Measurements from ENCODE around the gene C1QTNF9. TPM values are rescaled to one million over a fixed set of nuclear protein-coding genes. Genes with fewer than 3 reads are reported as not detected.

The C1QTNF9 gene
- total RNA-seq, 1 donor from 2014 or later = 3.9 TPM

GRCh38 chr13:24280720-24281119 is 28.7 kb upstream of the C1QTNF9 start:
- DNase-seq (no peak), ATAC-seq (no peak)
- intact Hi-C loops (cut with micrococcal nuclease) = no loop called here

GRCh38 chr13:24281188-24282008 is 28.0 kb upstream of the C1QTNF9 start:
- ATAC-seq = no peak
- DNase-seq = no peak
- intact Hi-C loops (cut with micrococcal nuclease) = no loop called here

- intact Hi-C loops (cut with micrococcal nuclease) = no loop called here
- no peak for DNase-seq
- peak; percentile 27 for ATAC-seq
These were observed 27.1 kb upstream of the C1QTNF9 start for GRCh38 chr13:24282256-24282655.

- intact Hi-C loops (cut with micrococcal nuclease) = no loop called here
- no peak for DNase-seq
- ATAC-seq = no peak
These were observed 24.4 kb upstream of the C1QTNF9 start for GRCh38 chr13:24284889-24285565.

GRCh38 chr13:24286624-24287023 is 22.8 kb upstream of the C1QTNF9 start:
- intact Hi-C loops (cut with micrococcal nuclease) = no loop called here
- ATAC-seq (no peak), DNase-seq (no peak)

GRCh38 chr13:24287748-24288287 is 21.6 kb upstream of the C1QTNF9 start:
- ATAC-seq (no peak), DNase-seq (no peak)
- intact Hi-C loops (cut with micrococcal nuclease) = no loop called here

- intact Hi-C loops (cut with micrococcal nuclease) = no loop called here
- ATAC-seq = no peak
- DNase-seq = no peak
These were observed 20.5 kb upstream of the C1QTNF9 start for GRCh38 chr13:24288870-24289269.

- intact Hi-C loops (cut with micrococcal nuclease) = no loop called here
- DNase-seq = no peak
- no peak for ATAC-seq
These were observed 19.0 kb upstream of the C1QTNF9 start for GRCh38 chr13:24290280-24290932.

GRCh38 chr13:24292481-24292880 is 16.9 kb upstream of the C1QTNF9 start:
- DNase-seq (no peak), ATAC-seq (no peak)
- intact Hi-C loops (cut with micrococcal nuclease) = no loop called here

- intact Hi-C loops (cut with micrococcal nuclease) = no loop called here
- no peak for ATAC-seq
These were observed 15.6 kb upstream of the C1QTNF9 start for GRCh38 chr13:24293746-24294145.

GRCh38 chr13:24299488-24300114 is 9.8 kb upstream of the C1QTNF9 start:
- no peak for DNase-seq
- intact Hi-C loops (cut with micrococcal nuclease) = no loop called here
- ATAC-seq = no peak

More at GRCh38 chr13:24293746-24294145, 15.6 kb upstream of the C1QTNF9 start:
- no peak for DNase-seq

- intact Hi-C loops (cut with micrococcal nuclease) = no loop called here
- ATAC-seq (no peak), DNase-seq (no peak)
These were observed 7.9 kb upstream of the C1QTNF9 start for GRCh38 chr13:24301434-24301833.

GRCh38 chr13:24301911-24302310 is 7.5 kb upstream of the C1QTNF9 start:
- DNase-seq = no peak
- no peak for ATAC-seq
- intact Hi-C loops (cut with micrococcal nuclease) = no loop called here

- intact Hi-C loops (cut with micrococcal nuclease) = no loop called here
- no peak for DNase-seq
- no peak for ATAC-seq
These were observed 4.8 kb upstream of the C1QTNF9 start for GRCh38 chr13:24304620-24305019.

GRCh38 chr13:24306632-24307031 is 2.7 kb upstream of the C1QTNF9 start:
- intact Hi-C loops (cut with micrococcal nuclease) = no loop called here
- no peak for DNase-seq

GRCh38 chr13:24307211-24308067 is 1.9 kb upstream of the C1QTNF9 start:
- ATAC-seq (peak; percentile 55), DNase-seq (no peak)
- intact Hi-C loops (cut with micrococcal nuclease) = no loop called here

More at GRCh38 chr13:24306632-24307031, 2.7 kb upstream of the C1QTNF9 start:
- no peak for ATAC-seq

- peak; percentile 39 for DNase-seq
- intact Hi-C loops (cut with micrococcal nuclease) = no loop called here
- peak; percentile 38 for ATAC-seq
These were observed 1.3 kb upstream of the C1QTNF9 start for GRCh38 chr13:24308068-24308445.

GRCh38 chr13:24308488-24309020 is 826 bp upstream of the C1QTNF9 start:
- DNase-seq (no peak), ATAC-seq (no peak)
- intact Hi-C loops (cut with micrococcal nuclease) = no loop called here

Data from left ventricle myocardium superior (tissue), 1 donor.